Gastroesophageal sphincter (tissue), 4 donors: ENCODE measurements around the gene VPS13A. TPM values are rescaled to one million over a fixed set of nuclear protein-coding genes. Genes with fewer than 3 reads are reported as not detected.

ENCODE experiments used
- ATAC-seq: fragments of 150-250 bp; one replicate; pipeline ENCODE4 v1.9.1; 2016; ENCODE audit warnings: mild to moderate bottlenecking, moderate library complexity
- H3K27ac ChIP-seq, 4 donors: fragments of 200-600 bp; sonication (generic) in 3 of 4; 1 replicate in 3 of 4; 2 replicates in 1 of 4; pipeline ENCODE4 v1.5.1; 2016 to 2019
- H3K27me3 ChIP-seq: fragments of 200-600 bp; sonication (generic); one replicate; pipeline ENCODE4 v1.5.1; 2019
- H3K36me3 ChIP-seq, 2 donors: fragments of 200-600 bp; sonication (generic); one replicate each; pipeline ENCODE4 v1.5.1; 2019; ENCODE audit warnings: control low read depth in 1 of 2
- H3K4me1 ChIP-seq, 3 donors: fragments of 200-600 bp; sonication (generic); 1 replicate in 2 of 3; 2 replicates in 1 of 3; pipeline ENCODE4 v1.5.1; 2016 to 2019; ENCODE audit warnings: control low read depth in 2 of 3
- H3K4me3 ChIP-seq, 2 donors: fragments of 200-600 bp; sonication (generic); one replicate each; pipeline ENCODE4 v1.5.1; 2019; ENCODE audit warnings: mild to moderate bottlenecking in 1 of 2, moderate library complexity in 1 of 2
- H3K9me3 ChIP-seq, 3 donors: fragments of 200-600 bp; sonication (generic); one replicate each; pipeline ENCODE4 v1.5.1; 2017 to 2019; ENCODE audit warnings: control low read depth in 2 of 3
- CTCF ChIP-seq, 4 experiments: fragments of 200-600 bp in 2 of 4; fragments of 450-650 bp in 2 of 4; sonication (generic) in 1 of 4; IDR thresholded peaks; one replicate each; pipeline ENCODE4 v1.5.1; 2017 to 2019; ENCODE audit warnings: antibody characterized with exemption in 4 of 4, mild to moderate bottlenecking in 2 of 4, moderate library complexity in 2 of 4
- EP300 ChIP-seq: sonication (generic); formaldehyde crosslinking; IDR thresholded peaks from one replicate; pipeline ENCODE4 v1.6.1; 2017; ENCODE audit warnings: antibody characterized with exemption, mild to moderate bottlenecking
- POLR2A ChIP-seq, 2 donors: fragments of 450-650 bp; IDR thresholded peaks; one replicate each; pipeline ENCODE4 v1.6.1; 2017; ENCODE audit warnings: antibody characterized with exemption in 2 of 2, mild to moderate bottlenecking in 2 of 2, moderate library complexity in 1 of 2
- POLR2AphosphoS5 ChIP-seq: sonication (generic); formaldehyde crosslinking; IDR thresholded peaks from one replicate; pipeline ENCODE4 v1.6.1; 2017; ENCODE audit warnings: antibody characterized with exemption
- WGBS, 2 donors: methylation state at CpG; one replicate each; pipeline ENCODE4 v1.1.5; 2018; ENCODE audit warnings: low coverage in 1 of 2; 5-methylcytosine and 5-hydroxymethylcytosine counted together
- total RNA-seq, 4 donors: library from RNA; depleted of rRNA; stranded (reverse); fragments of >200 nt; gene quantifications; one replicate each; pipeline ENCODE4 v1.1.0, GENCODE V29; 2016

The VPS13A gene
- total RNA-seq, 4 donors from 2014 or later = 33.7 to 79.7 (median 42.6) TPM

- peaks cover 0 to 33% (median 5%) of the 10 kb centered on the region in 3 donors for H3K4me1 ChIP-seq
- H3K9me3 ChIP-seq = no peaks in the 10 kb centered on the region
- TF ChIP-seq CTCF (IDR thresholded peaks at IDR 0.05) (peak in 1 of 4 experiments; percentile 1), POLR2AphosphoS5 (no peak)
- 2 to 3% methylated on average over 8 to 11 of the region's 57 CpGs for WGBS, 2 donors
- peak overlapping the region; percentile 76 to 89 for H3K4me3 ChIP-seq
- no peaks in the 10 kb centered on the region for H3K36me3 ChIP-seq
- no peaks in the 10 kb centered on the region for H3K27me3 ChIP-seq
- ATAC-seq = peak; percentile 2
- peak overlapping the region; percentile 70 to 92 (median 90) for H3K27ac ChIP-seq
Observed at GRCh38 chr9:77177894-77178794, 810 bp downstream of the VPS13A start.

- peaks cover 0 to 33% (median 5%) of the 10 kb centered on the region in 3 donors for H3K4me1 ChIP-seq
Observed at GRCh38 chr9:77180056-77180455, 2.7 kb downstream of the VPS13A start.

GRCh38 chr9:77183581-77183980 is 6.2 kb downstream of the VPS13A start:
- TF ChIP-seq EP300 (no peak), CTCF (IDR thresholded peaks at IDR 0.05) (no peak), POLR2A (IDR thresholded peaks at IDR 0.05) (no peak), POLR2AphosphoS5 (no peak)
- no peaks in the 10 kb centered on the region for H3K36me3 ChIP-seq
- no peak overlapping the region for H3K4me3 ChIP-seq
- H3K9me3 ChIP-seq = no peaks in the 10 kb centered on the region
- no peak overlapping the region for H3K27ac ChIP-seq
- H3K4me1 ChIP-seq = peaks cover 0 to 15% (median 5%) of the 10 kb centered on the region in 3 donors
- no peak for ATAC-seq
- H3K27me3 ChIP-seq = no peaks in the 10 kb centered on the region

More at GRCh38 chr9:77180056-77180455, 2.7 kb downstream of the VPS13A start:
- Histone ChIP-seq H3K27me3 (no peaks in the 10 kb centered on the region), H3K36me3 (no peaks in the 10 kb centered on the region), H3K27ac (no peak overlapping the region), H3K9me3 (no peaks in the 10 kb centered on the region), H3K4me3 (no peak overlapping the region)
- no peak for TF ChIP-seq POLR2A (IDR thresholded peaks at IDR 0.05)
- no peak for TF ChIP-seq EP300
- no peak for TF ChIP-seq CTCF (IDR thresholded peaks at IDR 0.05)
- no peak for TF ChIP-seq POLR2AphosphoS5
- no peak for ATAC-seq

GRCh38 chr9:77188242-77188641 is 10.9 kb downstream of the VPS13A start:
- no peak for TF ChIP-seq CTCF (IDR thresholded peaks at IDR 0.05)
- TF ChIP-seq POLR2AphosphoS5 = no peak
- TF ChIP-seq POLR2A (IDR thresholded peaks at IDR 0.05) = no peak
- TF ChIP-seq EP300 = no peak

GRCh38 chr9:77194423-77194822 is 17.1 kb downstream of the VPS13A start:
- H3K4me3 ChIP-seq = no peak overlapping the region
- H3K27ac ChIP-seq = no peak overlapping the region
- 100% methylated on average over 1 of the region's 2 CpGs; no CpG with 5 or more reads in 1 of the 2 donors for WGBS, 2 donors
- no peaks in the 10 kb centered on the region for H3K4me1 ChIP-seq
- TF ChIP-seq POLR2AphosphoS5 = no peak
- no peak for TF ChIP-seq POLR2A (IDR thresholded peaks at IDR 0.05)
- TF ChIP-seq CTCF (IDR thresholded peaks at IDR 0.05) = no peak
- TF ChIP-seq EP300 = no peak
- H3K36me3 ChIP-seq = no peaks in the 10 kb centered on the region
- no peaks in the 10 kb centered on the region for H3K27me3 ChIP-seq
- ATAC-seq = no peak
- H3K9me3 ChIP-seq = no peaks in the 10 kb centered on the region

More at GRCh38 chr9:77188242-77188641, 10.9 kb downstream of the VPS13A start:
- 100% methylated on average over 2 to 3 of the region's 3 CpGs for WGBS, 2 donors
- no peaks in the 10 kb centered on the region for H3K36me3 ChIP-seq
- H3K27ac ChIP-seq = no peak overlapping the region
- no peak for ATAC-seq
- no peaks in the 10 kb centered on the region for H3K9me3 ChIP-seq
- H3K4me3 ChIP-seq = no peak overlapping the region
- H3K27me3 ChIP-seq = no peaks in the 10 kb centered on the region
- H3K4me1 ChIP-seq = no peaks in the 10 kb centered on the region
